DOHH2 (cell line): ENCODE data around the gene ISLR.

Experiments used
- H3F3A ChIP-seq: fragments of 200-600 bp; sonication (generic), shearing (Covaris generic); 2 replicates; pipeline ENCODE4 v1.6.0; 2016; ENCODE audit warnings: antibody characterized with exemption, mild to moderate bottlenecking; ENCODE audit not compliant: control insufficient read depth, insufficient read depth
- H3K27ac ChIP-seq: fragments of 200-600 bp; sonication (generic); 2 replicates; pipeline ENCODE4 v1.5.1; 2014; ENCODE audit warnings: low read depth, mild to moderate bottlenecking, low read length, moderate library complexity
- H3K27me3 ChIP-seq: fragments of 200-600 bp; sonication (generic); 2 replicates; pipeline ENCODE4 v1.6.1; 2014; ENCODE audit warnings: mild to moderate bottlenecking, low read length, mixed read lengths; ENCODE audit not compliant: control insufficient read depth
- H3K36me3 ChIP-seq: fragments of 200-600 bp; sonication (generic); 2 replicates; pipeline ENCODE4 v1.6.1; 2014; ENCODE audit warnings: mild to moderate bottlenecking, low read length, moderate library complexity, mixed read lengths; ENCODE audit not compliant: control insufficient read depth
- H3K4me1 ChIP-seq: fragments of 200-600 bp; sonication (generic); 2 replicates; pipeline ENCODE4 v1.6.1; 2014; ENCODE audit warnings: mild to moderate bottlenecking, low read length, mixed read lengths; ENCODE audit not compliant: control insufficient read depth
- H3K4me2 ChIP-seq: fragments of 200-600 bp; sonication (generic); 2 replicates; pipeline ENCODE4 v1.6.0; 2014; ENCODE audit warnings: mild to moderate bottlenecking, low read length, moderate library complexity
- H3K4me3 ChIP-seq: fragments of 200-600 bp; sonication (generic); 2 replicates; pipeline ENCODE4 v1.5.1; 2014; ENCODE audit warnings: mild to moderate bottlenecking, low read length, mixed read lengths
- H3K79me2 ChIP-seq: fragments of 200-600 bp; sonication (generic); 2 replicates; pipeline ENCODE4 v1.6.1; 2014; ENCODE audit warnings: mild to moderate bottlenecking, low read length, mixed read lengths; ENCODE audit not compliant: control insufficient read depth
- H3K9me2 ChIP-seq: fragments of 200-600 bp; sonication (generic); replicated peaks from 2 replicates; pipeline ENCODE4 v1.6.1; 2014; ENCODE audit warnings: mild to moderate bottlenecking, low read length, mixed read lengths; ENCODE audit not compliant: control insufficient read depth
- H3K9me3 ChIP-seq: fragments of 200-600 bp; sonication (generic); 2 replicates; pipeline ENCODE4 v1.6.1; 2014; ENCODE audit warnings: antibody characterized with exemption, low read length, mixed read lengths; ENCODE audit not compliant: control insufficient read depth, insufficient read depth
- H4K20me1 ChIP-seq: fragments of 200-600 bp; sonication (generic); 2 replicates; pipeline ENCODE4 v1.6.0; 2014; ENCODE audit warnings: low read depth, mild to moderate bottlenecking, antibody characterized with exemption, low read length, moderate library complexity; ENCODE audit not compliant: control insufficient read depth, insufficient read depth
- EZH2phosphoT487 ChIP-seq: fragments of 200-600 bp; sonication (generic); IDR thresholded peaks from 2 replicates; pipeline ENCODE4 v1.6.1; 2017; ENCODE audit warnings: borderline replicate concordance, mild to moderate bottlenecking, antibody characterized with exemption, low read length, moderate library complexity, mixed read lengths
- TF ChIP-seq, protein P1 (sequence below): fragments of 200-600 bp; sonication (generic); IDR thresholded peaks from one replicate; pipeline ENCODE4 v1.5.1; 2014; ENCODE audit warnings: antibody characterized with exemption, mild to moderate bottlenecking, low read depth, low read length; ENCODE audit not compliant: poor library complexity, severe bottlenecking

Gene ISLR

DNA sequence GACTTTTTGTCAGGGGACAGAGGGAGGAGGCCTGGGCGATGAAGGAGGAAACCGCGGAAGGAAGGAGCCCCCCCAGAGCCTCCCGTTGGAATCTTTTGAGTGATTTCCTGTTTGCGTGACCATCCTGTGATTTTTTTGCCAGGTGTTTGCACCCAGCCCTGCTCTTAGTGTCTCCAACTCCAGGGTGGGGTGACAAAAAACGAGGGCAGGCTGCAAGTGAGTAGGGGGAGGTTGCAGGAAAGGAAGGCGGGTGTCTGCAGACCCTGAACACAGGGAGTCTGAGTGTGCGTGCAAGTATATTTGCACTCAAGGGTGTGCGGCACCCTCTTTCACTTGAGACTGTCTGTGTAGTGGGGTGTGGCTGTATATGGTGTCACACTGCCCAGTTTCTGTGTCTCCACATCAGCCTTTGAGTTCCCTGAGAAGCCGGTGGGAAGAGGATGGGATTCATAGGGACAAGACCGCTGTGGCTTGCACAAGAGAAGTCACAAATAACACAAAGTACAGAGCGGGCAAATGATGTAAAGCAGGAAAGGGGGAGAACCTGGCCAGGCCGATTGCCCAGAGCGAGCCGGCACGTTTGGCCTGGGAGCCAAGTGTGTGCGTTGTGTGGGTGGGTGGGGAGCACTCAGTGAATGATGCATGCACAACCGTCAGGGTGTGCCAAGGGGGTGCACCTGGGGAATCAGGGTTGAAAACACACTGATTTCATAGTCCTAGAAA lies 36.5 kb upstream of the ISLR start:
- Histone ChIP-seq H3K4me2 (no peak overlapping the region), H3K27me3 (no peaks in the 10 kb centered on the region)
- no peak for TF ChIP-seq EZH2phosphoT487
- TF ChIP-seq, protein P1, sequence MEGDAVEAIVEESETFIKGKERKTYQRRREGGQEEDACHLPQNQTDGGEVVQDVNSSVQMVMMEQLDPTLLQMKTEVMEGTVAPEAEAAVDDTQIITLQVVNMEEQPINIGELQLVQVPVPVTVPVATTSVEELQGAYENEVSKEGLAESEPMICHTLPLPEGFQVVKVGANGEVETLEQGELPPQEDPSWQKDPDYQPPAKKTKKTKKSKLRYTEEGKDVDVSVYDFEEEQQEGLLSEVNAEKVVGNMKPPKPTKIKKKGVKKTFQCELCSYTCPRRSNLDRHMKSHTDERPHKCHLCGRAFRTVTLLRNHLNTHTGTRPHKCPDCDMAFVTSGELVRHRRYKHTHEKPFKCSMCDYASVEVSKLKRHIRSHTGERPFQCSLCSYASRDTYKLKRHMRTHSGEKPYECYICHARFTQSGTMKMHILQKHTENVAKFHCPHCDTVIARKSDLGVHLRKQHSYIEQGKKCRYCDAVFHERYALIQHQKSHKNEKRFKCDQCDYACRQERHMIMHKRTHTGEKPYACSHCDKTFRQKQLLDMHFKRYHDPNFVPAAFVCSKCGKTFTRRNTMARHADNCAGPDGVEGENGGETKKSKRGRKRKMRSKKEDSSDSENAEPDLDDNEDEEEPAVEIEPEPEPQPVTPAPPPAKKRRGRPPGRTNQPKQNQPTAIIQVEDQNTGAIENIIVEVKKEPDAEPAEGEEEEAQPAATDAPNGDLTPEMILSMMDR = no peak

DNA sequence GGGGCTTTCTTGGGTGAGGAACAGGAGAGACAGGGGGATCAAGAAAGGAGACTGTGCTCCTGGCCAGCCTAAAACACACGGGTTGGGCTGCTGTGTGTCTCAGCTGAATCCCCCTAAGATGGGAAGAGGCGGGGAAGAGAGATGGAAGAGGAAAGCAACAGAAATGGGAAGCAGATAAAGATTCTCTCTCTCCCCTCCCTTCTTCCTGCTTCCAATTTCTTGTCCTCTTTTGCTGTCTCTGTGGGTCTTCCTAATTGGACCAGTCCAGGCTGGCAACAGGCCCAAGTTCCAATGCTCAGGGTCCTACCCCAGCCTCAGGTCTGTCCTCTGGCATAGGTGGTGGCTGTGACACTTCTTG lies 36.0 kb upstream of the ISLR start:
- Histone ChIP-seq H3K79me2 (no peaks in the 10 kb centered on the region), H3K4me1 (no peaks in the 10 kb centered on the region), H3K4me3 (no peak overlapping the region), H3K9me2 (no peaks in the 10 kb centered on the region), H3K9me3 (no peaks in the 10 kb centered on the region), H3F3A (no peaks in the 10 kb centered on the region), H3K4me2 (no peak overlapping the region), H3K27ac (no peak overlapping the region), H4K20me1 (no peaks in the 10 kb centered on the region), H3K36me3 (no peaks in the 10 kb centered on the region), H3K27me3 (no peaks in the 10 kb centered on the region; the same call in 1 of the 2 replicates)
- TF ChIP-seq, protein P1 = no peak
- TF ChIP-seq EZH2phosphoT487 = no peak

More for the DNA sequence above, 36.5 kb upstream of the ISLR start:
- no peaks in the 10 kb centered on the region for H3K9me2 ChIP-seq
- no peaks in the 10 kb centered on the region for H3K79me2 ChIP-seq
- H3K27ac ChIP-seq = no peak overlapping the region
- no peak overlapping the region for H3K4me3 ChIP-seq
- H3K36me3 ChIP-seq = no peaks in the 10 kb centered on the region
- H3F3A ChIP-seq = no peaks in the 10 kb centered on the region
- H4K20me1 ChIP-seq = no peaks in the 10 kb centered on the region
- no peaks in the 10 kb centered on the region for H3K9me3 ChIP-seq
- no peaks in the 10 kb centered on the region for H3K4me1 ChIP-seq

DNA sequence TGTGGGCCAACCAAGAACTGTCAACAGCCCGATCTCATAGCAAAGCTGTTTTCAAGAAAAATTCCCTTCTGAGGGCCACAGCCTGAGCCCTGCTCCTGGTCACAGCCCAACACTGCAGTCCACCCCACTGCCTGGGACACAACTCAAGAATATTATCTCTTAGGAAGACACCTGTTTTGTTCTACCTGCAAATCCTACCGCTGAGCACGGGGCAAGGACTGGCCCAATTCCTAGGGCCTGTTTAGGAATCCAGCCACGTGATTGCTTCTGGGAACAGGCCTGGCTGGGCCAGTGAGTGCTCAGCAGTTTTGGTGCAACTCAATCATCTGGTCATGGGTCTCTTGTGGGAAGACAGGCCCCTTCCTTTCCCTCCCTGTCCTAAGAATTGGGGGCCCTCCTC lies 34.9 kb upstream of the ISLR start:
- Histone ChIP-seq H3K9me3 (no peaks in the 10 kb centered on the region), H3K27me3 (no peaks in the 10 kb centered on the region; the same call in 1 of the 2 replicates)

More for the DNA sequence above, 34.9 kb upstream of the ISLR start:
- Histone ChIP-seq H3K4me1 (no peaks in the 10 kb centered on the region), H3K79me2 (no peaks in the 10 kb centered on the region), H3K9me2 (no peaks in the 10 kb centered on the region), H3K27ac (no peak overlapping the region), H4K20me1 (no peaks in the 10 kb centered on the region), H3K36me3 (no peaks in the 10 kb centered on the region), H3K4me2 (no peak overlapping the region), H3F3A (no peaks in the 10 kb centered on the region), H3K4me3 (no peak overlapping the region)
- no peak for TF ChIP-seq EZH2phosphoT487
- TF ChIP-seq, protein P1 = no peak
